NCI-H510A (cell line): ENCODE results near the gene DPH7.
"Not testable (repeated sequence)": the region's sequence is repeated elsewhere in the genome, so short reads cannot be mapped to it uniquely, and the experiment has no call there.

Experiments used
- DNase-seq: peaks from one replicate; lab custom pipeline; 2025; lab: John Stamatoyannopoulos, UW

The DPH7 gene

DNA sequence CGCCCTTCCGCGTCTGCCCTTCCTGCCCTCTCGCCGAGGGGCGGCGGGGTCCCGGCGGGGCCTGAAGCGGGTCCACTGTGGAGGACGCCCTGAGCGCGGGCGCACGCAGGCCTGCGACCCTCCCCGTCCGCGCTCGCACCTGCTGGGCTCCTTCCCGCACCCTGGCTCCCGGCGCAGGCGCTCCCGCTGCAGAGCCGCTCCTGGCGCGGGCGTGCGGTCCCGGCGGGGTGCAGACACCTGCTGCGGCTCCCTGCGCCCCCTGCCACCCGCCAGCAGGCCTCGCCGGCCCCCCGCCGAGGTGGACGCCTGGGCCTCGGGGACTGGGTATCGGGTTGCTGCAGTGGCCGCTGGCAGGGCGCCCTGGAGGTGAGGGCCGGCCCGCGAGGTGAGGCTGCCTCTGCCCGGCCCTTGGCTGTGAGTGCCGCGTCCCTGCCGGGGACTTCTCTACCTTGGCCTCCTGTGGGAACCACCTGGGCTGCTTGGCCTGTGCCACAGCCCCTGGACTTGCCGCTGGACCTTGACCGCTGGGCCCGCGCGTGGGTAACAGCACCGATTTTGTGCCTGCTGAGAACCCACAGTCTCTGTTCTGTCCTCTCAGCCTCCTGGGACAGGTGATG, 27.4 kb upstream of the DPH7 start:
- no peak for DNase-seq

DNA sequence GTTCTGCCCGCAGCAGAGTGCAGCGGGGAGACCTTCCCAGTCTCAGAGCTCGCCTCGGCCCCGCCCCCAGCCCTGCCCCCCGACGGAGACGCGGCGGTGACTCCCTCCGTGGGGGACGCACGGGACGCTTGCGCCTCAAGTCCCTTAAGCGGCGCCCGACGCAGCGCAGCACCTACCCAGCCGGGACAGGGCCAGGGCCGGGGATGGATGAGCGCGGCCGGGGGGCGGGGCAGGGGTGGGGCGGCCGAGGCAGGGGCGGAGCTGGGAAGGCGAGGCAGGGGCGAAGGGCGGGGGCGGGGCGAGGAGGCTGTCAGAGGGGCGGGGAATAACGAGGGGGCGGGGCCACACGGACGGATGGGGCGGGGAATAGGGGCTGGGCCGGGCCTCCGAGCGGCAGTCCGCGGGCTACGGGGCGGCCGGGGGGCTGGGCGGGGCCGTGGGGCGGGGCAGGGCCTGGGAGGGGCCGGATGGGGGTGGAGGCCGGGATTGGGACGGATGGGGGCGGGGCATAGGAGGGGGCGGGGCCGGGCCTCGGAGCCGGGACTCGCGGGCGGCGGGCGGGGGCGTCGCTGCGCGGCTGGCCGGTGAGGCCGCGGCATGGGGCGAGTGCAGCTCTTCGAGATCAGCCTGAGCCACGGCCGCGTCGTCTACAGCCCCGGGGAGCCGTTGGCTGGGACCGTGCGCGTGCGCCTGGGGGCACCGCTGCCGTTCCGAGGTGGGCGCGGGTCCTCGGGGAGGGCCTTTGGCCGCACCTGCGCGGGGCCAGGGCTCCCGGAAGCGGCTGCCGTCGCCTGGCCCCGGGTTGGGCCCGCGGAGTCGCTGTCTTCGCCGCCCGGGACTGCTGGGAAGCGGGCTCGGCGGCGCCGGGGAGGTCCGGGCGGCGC, 26.6 kb upstream of the DPH7 start, which contains the start of gene ARRDC1:
Gene ARRDC1, plus strand, starts transcription at position 566 of the 884 bp plus-strand sequence. Its CDS starts 32 bp downstream, at position 598.
- peak; percentile 82 for DNase-seq

DNA sequence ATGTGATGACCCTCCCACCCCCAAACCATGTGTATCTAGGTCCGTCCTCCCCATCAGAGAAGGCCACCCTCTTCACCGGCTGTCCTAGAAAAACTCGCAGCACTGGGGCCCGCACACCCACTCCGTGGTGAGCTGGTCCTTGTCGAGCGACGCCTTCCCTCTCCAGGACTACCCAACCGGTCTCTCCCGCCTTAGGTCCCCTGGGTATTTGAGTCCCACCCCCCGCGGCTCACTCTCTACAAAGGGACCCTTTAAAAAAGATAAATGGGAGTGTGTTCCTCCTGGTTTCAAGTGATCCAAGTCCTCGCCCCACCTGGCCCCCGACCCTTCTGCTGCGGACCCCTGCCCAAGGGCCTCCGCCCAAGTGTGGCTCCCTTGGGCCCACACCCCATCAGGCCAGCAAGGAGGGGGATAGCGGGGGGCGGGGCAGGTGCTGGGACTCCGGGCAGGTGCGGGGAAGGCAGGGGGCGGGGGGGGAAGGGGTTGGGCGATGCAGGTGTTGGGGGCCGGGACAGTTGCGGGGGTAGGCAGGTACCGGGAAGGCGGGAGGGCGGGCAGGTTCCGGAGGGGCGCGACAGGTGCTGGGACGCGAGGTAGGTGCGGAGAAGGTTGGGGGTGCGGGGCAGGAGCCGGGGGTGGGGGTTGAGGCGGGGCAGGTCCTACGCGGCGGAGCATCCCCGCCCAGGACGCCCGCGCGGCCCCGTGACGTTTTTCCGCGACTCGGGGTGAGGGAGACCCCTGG, 25.8 kb upstream of the DPH7 start:
- no peak for DNase-seq

DNA sequence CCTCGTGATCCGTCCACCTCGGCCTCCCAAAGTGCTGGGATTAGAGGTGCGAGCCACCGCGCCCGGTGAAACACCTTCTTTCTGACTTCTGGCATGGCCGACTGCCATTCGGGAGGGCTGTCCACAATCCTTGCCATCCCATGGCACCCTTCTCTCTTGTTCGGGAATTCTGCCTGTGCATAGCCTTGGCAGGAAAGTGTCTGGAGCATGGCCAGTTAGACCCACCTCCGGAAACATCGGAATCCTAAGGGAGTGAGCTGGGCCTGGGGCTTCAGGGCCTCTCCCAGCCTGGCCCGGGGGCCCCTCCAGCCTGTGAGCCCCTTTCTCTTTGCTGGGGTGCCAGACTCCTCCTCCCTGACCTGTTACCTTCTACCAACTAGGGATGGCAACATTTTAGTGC, 25.2 kb upstream of the DPH7 start:
- DNase-seq = no peak

DNA sequence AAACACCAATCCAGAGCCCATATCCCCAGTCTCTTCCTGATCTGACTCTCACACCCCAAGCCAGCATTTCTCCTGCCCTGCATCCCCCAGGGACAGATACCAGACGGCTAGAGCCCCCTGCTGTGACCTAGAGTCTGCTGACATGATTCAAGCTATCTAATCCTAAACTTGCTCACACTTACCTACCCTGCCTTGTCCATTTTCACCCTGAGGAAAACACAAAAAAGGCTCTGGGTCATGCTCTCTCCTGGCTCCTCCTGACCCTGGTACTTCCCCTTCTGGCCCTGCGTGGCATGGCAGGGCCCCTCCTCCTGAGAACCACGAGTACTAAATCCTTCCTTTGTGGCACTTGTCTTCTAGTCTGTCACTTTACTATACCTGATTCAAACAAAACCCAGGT, 23.9 kb upstream of the DPH7 start:
- DNase-seq = no peak

DNA sequence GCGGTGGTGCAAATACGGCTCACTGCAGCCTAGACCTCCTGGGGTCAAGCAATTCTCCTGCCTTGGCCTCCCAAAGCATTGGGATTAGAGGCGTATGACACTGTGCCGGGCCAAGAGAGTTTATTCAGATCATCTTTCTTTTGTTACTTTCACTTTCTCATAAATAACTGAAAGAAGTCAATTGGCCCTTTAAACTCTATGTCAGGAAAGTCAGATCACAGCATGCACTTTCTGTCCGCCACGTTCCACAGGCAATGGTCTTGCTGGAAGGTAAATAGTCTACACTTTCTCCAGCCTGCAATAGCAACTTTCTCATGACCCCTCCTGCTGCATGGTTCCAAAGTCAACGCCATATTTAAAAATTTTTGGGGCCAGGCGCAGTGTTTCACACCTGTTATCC, 20.2 kb upstream of the DPH7 start:
- no peak for DNase-seq

DNA sequence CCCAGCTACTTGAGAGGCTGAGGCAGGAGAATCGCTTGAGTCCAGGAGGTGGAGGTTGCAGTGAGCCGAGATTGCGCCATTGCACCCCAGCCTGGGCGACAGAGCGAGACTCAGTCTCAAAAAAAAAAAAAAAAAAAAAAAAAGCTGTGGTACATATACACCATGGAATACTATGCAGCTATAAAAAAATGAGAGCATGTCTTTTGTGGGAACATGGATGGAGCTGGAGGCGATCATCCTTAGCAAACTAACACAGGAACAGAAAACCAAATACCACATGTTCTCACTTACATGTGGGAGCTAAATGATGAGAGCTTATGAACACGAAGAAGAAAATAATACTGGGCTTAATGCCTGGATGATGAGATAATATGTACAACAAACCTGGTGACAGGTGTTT, 17.9 kb upstream of the DPH7 start:
- not testable (repeated sequence) for DNase-seq

DNA sequence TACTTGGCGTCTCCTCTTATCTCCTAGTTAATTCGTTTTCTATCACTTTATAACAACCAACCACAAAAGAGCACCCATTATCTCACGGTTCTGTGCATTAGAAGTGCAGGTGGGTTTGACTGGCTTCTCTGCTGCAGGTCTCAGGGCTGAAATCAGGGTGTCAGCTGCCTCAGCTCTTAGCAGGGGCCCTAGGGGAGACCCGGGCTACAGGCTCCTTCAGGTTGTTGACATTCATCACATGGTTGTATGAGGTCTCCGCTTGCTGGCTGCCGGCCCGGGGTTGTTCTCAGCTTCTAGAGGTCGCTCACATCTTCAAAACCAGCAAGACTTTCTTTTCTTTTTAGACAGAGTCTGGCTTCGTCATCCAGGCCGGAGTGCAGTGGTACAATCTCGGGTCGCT, 14.5 kb upstream of the DPH7 start:
- no peak for DNase-seq

DNA sequence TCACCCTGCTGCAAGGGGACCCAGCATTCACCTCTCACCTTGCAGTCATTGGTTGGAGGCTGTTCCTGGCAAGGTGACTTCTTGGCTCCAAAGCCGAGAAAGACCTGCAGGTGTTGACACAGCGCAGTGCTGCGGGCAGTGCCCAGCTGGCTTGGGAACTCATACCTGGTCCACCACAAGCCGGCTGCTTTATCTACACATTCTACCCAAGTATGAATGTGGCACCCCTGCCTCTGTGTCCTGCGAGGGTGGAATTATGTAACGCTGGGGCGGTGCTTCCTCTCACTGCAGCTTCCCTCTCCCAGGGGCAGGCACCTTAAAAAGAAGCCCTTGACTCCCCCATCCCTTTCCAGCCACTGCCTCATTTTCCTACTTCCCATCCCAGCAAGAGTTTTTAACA, 14.0 kb upstream of the DPH7 start:
- DNase-seq = no peak

DNA sequence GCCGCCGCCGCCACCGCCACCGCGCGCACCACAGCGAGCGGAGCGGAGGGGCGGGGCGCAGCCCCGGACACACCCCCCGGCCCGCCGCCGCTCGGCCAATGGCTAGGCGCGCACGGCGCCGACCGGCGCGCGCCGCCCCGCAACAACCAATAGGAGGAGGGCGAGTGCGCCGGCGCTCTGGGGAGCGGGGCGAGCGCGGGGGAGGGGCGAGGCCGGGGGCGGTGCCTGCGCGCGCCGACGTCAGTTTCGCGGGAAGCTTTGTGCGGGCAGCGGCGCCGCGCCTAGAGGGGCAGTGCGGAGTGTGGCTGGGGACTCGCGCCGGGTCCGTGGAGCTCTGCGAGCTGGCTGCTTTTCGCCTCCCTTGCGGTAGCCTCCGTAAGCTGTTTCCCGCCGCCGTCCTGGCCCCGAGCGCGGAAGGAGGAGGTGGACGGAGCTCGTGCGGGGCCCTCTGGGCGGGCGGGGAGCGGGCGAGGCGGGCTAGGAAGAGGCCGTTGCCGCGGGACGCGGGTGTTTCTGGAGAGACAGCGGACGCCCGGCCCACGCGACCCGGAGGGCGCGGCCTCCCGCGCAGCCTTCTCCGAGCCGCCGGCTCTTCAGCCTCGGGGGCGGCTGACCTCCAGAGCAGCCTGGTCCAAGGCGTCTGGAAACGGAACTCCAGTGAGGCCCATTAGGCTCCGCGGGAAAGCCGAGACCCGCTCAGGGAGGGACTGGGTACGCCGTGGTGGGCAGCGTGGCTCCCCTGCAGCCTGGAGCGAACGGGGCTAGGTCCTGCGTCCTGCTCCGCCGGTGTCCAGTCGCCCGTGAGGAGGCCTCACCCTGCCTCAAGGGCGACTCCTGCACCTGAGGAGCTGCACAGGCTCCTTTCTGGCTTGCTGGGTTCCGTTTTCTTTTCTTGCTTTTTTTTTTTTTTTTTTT, 12.0 kb upstream of the DPH7 start, which contains the start of gene ZMYND19:
Gene ZMYND19, minus strand, starts transcription at position 44 of the 915 bp plus-strand sequence. CDS start 249 bp downstream, outside the sequence.
- peak; percentile 74 for DNase-seq

DNA sequence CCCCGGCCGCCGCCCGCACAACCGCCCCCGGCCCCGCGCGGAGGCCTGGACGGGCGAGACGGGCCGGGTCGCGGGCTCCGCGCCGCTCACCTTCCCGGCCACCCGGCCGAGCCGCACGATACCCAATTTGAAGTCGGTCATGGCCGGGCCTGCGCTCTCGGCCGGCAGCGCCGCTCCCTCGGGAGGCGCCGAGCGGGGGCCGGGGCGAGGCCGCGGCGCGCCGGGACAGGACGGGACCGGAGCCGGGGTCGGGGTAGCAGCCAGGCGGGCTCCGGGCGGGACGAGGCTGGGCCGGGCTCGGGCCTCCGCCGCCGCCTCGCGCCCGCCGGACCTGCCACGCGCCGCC, 11.4 kb upstream of the DPH7 start:
- no peak for DNase-seq

DNA sequence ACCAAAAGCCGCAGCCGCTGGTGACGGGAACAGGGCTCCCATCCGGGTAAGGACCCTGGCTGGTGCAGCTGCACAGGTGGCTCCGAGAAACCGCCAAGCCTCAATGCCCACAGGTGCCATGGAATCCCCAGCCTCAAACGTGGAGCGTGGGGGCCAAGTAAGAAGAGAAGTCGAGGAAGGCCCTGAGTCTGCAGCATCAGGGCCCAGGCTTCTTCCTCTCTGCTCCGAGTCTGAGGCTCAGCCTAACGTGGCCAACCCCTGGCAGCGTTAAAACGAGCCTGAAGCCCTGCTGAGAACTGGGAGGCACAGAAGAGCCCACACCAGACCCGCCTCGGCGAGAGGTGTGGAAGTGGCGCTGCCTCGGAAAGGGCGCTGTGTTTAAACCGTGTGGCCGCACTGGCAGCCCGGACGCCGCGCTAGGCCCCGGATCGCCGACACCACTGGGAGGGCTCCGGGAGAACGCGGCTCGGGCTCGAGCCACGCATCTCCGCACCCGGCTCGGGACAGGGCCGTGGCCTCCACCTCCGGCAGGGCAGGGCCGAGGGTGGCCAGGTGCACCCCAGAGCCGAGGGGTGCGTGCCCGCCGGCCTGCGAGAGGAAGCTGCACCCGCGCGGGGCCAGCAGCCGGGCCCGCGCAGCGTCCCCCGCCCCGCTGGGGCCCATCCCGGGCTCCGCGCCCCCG, 10.9 kb upstream of the DPH7 start:
- DNase-seq = no peak

DNA sequence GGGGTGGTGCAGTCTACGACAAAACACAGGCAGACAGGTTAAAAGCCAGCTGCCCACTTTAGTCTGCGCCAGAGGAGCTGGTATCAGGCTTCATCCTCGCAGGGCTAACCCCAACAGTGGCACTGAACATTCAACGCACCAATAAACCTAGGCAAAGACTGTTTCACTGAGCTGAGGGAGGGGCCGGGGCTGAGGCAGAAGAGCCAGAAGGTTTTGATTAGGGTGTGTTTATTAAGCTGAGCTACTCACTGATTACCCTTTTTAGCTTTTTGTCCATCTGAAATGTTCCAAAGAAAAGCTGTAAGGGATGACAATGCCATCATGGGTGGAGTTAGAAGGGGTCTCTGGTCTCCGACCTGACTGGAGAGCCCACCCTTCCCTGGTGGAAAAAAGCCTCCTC, 10.2 kb upstream of the DPH7 start:
- DNase-seq = no peak

DNA sequence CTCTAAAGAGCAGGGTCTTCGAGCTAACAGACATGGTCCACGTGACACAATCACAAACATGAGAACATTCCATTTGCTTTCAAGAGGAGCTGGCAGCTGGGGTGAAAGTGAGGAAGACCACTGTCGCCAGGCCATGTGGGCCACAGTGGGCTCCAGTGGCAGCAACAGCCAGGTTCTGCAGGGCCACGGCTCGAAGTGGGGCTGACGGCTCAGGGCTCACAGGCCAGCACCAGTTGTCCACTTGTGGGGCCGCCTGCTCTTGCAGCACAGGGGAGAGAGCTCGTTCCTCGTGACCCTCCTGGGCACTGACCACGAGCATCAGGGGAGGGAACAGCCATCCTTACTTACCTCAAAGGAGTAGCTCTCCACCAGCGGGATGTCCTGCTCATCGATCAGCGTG, 9.6 kb upstream of the DPH7 start:
- DNase-seq = no peak

DNA sequence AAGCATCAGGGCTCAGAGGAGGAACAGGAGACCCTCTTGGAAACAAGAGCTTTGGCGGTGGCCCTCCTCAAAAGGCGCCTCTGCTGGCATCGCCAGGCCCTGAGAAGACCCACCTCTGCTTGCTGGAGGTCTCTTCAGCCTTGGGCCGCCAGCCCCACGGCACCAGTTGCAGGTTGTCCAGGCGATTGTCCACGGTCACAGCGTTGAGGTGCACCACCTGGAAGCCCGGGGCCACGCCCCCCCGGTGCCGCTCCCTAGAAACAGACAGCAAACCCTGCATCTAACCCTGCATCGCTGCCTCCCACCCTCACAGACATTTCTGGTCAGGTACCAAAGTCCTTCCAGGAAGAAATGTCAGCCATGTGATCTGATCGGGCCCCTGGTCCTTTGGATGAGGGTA, 8.1 kb upstream of the DPH7 start:
- DNase-seq = no peak

DNA sequence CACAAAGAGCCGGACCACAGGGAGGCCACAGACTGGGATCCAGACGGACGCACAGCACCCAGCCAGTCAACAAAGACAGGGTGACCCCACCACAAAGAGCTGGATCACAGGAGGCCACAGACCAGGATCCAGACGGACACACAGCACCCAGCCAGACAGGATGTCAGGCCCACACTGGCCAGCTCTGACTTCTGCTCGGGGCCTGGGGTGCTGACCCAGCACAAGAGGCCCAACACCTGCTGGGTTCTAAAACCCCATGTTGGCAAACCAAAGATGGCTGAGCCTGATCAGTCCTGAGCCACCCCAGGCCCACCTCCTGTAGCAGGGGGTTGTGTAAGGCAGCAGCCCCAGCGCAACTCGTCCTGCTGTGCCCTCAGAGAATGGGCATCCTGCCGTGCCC, 5.2 kb upstream of the DPH7 start:
- DNase-seq = no peak

DNA sequence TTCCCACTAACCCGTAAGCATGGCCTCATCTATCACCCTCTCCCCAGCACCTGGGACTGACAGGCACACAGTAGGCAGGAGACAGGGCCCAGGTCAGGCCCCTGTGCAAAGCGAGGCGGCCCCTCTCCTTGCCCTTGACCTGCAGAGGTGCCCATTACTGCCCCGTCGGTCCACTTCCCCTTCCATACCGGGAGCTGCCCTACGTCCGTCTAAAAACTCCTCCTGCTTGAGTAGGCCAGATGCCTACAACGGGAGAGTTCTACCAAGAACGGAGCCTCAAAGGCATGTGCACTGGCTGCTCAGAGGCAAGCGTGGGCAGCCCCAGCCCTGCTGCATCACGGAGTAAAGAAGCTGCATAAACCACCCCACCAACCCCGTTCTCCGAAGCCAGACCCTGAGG, 4.6 kb upstream of the DPH7 start:
- no peak for DNase-seq

DNA sequence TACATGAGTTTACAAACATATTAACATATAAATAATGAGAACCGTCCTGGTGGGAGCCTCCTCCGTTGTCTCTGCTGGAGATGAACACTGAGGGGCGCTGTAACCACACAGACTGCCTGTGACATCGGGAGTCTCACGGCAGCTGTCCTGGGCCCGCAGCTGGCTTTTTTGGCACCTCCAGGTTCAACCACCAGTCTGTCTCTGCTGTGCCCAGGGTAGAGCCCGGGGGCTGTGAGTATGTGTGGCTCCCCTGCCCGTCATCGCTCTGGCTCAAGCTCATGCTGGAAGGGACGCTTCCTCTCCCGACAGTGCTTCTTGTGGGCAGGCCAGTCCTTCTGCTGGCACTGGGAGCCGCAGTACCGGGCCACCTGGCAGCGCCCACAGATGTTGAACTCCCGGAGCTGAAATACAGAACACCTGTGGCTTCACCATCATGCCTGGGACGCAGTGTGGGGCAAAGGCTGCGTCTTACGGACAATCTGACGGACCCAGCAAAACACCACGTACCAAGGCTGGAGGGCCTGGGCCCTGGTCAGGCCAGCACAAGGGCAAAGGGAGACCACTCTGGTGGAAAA, 3.6 kb upstream of the DPH7 start:
- no peak for DNase-seq

DNA sequence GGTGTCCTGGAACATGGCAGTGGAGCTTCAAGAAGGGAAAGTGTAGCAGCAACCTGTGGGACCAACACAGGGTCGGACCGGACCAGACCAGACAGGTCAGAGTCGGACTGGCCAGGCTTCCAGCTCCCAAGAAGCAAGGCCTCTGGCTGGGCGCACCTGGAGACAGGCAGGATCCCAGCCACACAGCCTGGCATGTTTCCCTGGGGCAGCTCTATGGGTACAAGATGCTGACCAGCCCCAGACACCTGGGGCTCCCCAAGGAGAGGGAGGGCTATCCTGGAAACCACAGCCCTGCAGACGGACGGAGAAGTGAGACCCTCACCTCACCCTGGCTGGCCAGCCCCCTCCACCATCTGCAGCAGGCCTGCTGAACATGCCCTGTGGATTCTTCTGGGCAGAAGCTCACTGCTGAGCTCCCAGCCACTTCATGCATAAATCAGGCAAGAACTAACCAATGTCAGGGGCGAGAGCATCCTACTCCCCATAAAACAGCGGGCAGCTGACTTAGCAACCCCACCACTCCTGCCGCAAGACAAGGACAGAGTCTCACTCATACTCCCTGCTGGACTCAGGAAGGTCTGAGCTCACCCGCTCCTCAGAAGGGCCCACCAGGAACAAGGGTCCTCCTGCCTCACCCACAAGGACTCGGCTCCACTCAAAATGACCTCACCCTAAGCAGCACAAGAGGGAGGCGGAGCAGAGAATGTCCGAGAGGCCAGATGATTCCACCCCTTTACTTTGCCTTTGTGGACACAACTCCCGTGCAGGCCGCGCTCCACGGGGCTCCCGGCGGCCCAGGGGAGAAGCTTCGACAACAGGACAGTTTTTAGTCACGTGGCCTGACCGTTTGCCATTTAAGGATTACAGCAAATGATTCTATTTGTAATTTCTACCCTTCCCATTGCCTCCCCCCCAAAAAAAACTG, 2.9 kb upstream of the DPH7 start:
- no peak for DNase-seq

DNA sequence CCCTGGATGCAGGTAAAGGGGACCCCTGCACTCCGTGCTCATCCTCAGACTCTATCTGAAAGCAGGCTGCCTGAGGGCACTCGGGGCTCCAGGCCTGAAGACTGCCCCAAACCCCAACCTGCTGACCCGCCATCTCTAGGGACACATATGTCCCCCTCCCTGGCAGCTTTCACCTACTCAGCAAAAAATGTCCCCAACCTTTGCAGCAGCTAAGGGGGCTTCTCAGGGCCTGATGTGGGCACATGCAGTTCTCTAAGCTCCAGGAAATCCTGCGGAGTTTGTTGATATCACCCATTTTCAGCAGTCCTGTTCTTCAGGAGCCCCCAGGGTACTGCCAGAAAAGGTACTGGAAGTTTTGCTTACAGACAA, 2.2 kb upstream of the DPH7 start:
- no peak for DNase-seq
